NCI-H69 (cell line): ENCODE data around the gene PTPRN2.
"Not testable (repeated sequence)": the region's sequence is repeated elsewhere in the genome, so short reads cannot be mapped to it uniquely, and the experiment has no call there.

ENCODE experiments used
- DNase-seq: peaks from one replicate; lab custom pipeline; 2025; lab: John Stamatoyannopoulos, UW

The PTPRN2 gene

GRCh38 chr7:157565981-157566630 is 1021.5 kb downstream of the PTPRN2 start:
- no peak for DNase-seq

- no peak for DNase-seq
Observed at GRCh38 chr7:157565201-157565626, 1022.4 kb downstream of the PTPRN2 start.

- DNase-seq = no peak
Observed at GRCh38 chr7:157564517-157565177, 1023.0 kb downstream of the PTPRN2 start.

- not testable (repeated sequence) for DNase-seq
Observed at GRCh38 chr7:157563467-157564135, 1024.0 kb downstream of the PTPRN2 start.

GRCh38 chr7:157562522-157563398 is 1024.9 kb downstream of the PTPRN2 start:
- not testable (repeated sequence) for DNase-seq

GRCh38 chr7:157561816-157562410 is 1025.7 kb downstream of the PTPRN2 start:
- no peak for DNase-seq

- DNase-seq = no peak
Observed at GRCh38 chr7:157561523-157561785, 1026.2 kb downstream of the PTPRN2 start.

GRCh38 chr7:157560710-157561522 is 1026.7 kb downstream of the PTPRN2 start:
- no peak for DNase-seq

GRCh38 chr7:157560258-157560654 is 1027.4 kb downstream of the PTPRN2 start:
- no peak for DNase-seq

- DNase-seq = no peak
Observed at GRCh38 chr7:157559596-157560257, 1027.9 kb downstream of the PTPRN2 start.

- DNase-seq = no peak
Observed at GRCh38 chr7:157558875-157559595, 1028.6 kb downstream of the PTPRN2 start.

- DNase-seq = no peak
Observed at GRCh38 chr7:157558516-157558874, 1029.1 kb downstream of the PTPRN2 start.

- DNase-seq = no peak
Observed at GRCh38 chr7:157558061-157558460, 1029.6 kb downstream of the PTPRN2 start.

GRCh38 chr7:157557263-157557662 is 1030.4 kb downstream of the PTPRN2 start:
- DNase-seq = no peak

GRCh38 chr7:157556642-157556944 is 1031.0 kb downstream of the PTPRN2 start:
- DNase-seq = no peak

- no peak for DNase-seq
Observed at GRCh38 chr7:157555944-157556641, 1031.5 kb downstream of the PTPRN2 start.

- DNase-seq = no peak
Observed at GRCh38 chr7:157555313-157555712, 1032.3 kb downstream of the PTPRN2 start.

- DNase-seq = no peak
Observed at GRCh38 chr7:157554393-157555238, 1033.0 kb downstream of the PTPRN2 start.

GRCh38 chr7:157553256-157553655 is 1034.4 kb downstream of the PTPRN2 start:
- no peak for DNase-seq
